NB4 (cell line): ENCODE data around the gene RAB25.

Source experiments
- POLR2A ChIP-seq: IDR thresholded peaks from 2 replicates; pipeline ENCODE4 v1.6.1; 2011; ENCODE audit warnings: mild to moderate bottlenecking; ENCODE audit not compliant: insufficient read length; ENCODE audit errors: extremely low read depth
- TF ChIP-seq, protein P1 (sequence below): IDR thresholded peaks from one replicate; pipeline ENCODE4 v1.5.1; 2012; ENCODE audit warnings: low read depth, low read length

GRCh38 chr1:156052862-156053767 is 7.8 kb upstream of the RAB25 start:
- no peak for TF ChIP-seq POLR2A
- TF ChIP-seq, protein P1, sequence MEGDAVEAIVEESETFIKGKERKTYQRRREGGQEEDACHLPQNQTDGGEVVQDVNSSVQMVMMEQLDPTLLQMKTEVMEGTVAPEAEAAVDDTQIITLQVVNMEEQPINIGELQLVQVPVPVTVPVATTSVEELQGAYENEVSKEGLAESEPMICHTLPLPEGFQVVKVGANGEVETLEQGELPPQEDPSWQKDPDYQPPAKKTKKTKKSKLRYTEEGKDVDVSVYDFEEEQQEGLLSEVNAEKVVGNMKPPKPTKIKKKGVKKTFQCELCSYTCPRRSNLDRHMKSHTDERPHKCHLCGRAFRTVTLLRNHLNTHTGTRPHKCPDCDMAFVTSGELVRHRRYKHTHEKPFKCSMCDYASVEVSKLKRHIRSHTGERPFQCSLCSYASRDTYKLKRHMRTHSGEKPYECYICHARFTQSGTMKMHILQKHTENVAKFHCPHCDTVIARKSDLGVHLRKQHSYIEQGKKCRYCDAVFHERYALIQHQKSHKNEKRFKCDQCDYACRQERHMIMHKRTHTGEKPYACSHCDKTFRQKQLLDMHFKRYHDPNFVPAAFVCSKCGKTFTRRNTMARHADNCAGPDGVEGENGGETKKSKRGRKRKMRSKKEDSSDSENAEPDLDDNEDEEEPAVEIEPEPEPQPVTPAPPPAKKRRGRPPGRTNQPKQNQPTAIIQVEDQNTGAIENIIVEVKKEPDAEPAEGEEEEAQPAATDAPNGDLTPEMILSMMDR, result peak; percentile 28
